ENCODE measurements around the gene SPTAN1.

GRCh38 chr9:128638580-128638979 is 86.2 kb downstream of the SPTAN1 start:
- TF ChIP-seq POLR2A (IDR thresholded peaks at IDR 0.05; ENCODE audit: low read length), result no peak
- TF ChIP-seq GATA1 (IDR thresholded peaks at IDR 0.05; ENCODE audit: low read depth, low read length), result no peak

Measured in erythroblast (primary cell).